Measurements from ENCODE around the gene FLOT1. TPM values are rescaled to one million over a fixed set of nuclear protein-coding genes. Genes with fewer than 3 reads are reported as not detected.

Gene FLOT1
- total and polyA plus RNA-seq, 2 of the 13 experiments (the other 11 are each of a cell fraction or from before 2014, with no cell fraction given) = 82.3 to 130 TPM

DNA sequence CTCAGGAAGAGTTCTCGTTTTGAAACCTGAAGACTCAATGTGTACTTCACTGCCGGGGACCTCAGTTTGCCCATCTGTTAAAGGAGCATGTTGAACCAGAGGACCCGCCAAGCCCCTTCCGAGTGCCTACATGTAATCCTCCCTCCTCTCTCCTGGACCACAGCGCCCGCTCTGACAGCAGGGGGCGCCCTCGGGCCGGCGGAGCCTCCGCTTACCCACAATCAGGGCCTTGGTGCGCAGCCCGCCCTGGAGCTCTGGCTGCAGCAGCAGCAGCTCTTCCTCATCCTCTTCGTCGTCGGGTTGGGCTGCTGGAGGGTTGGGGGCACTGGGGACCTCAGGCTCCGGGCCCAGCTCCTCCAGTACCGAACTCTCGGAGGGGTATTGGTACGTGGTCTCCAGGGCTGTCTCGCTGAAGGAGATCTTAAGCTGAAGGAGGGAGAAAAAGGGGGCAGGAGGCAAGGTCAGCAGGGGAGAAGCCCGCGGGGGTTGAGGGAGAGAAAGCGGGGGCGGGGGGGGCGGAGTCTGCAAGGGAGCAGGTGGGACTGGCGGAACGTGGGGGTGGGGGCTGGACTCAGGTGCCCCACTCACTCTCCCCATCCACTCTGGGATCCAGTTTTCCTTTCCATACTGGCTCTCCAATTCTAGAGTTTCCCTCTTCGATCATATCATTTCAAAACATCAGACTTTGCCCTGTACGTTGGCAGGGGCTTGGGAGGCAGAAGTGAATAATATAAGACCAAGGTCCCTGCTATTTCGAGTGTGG is 63.3 kb downstream of the FLOT1 start (continued):
- no peak for TF ChIP-seq ZNF337 (CRISPR knock-in tag; IDR thresholded peaks at IDR 0.05; ENCODE audit: borderline replicate concordance, low read depth)
- no peak for TF ChIP-seq ZBTB4 (CRISPR knock-in tag; IDR thresholded peaks at IDR 0.05; ENCODE audit: borderline replicate concordance)
- peak; percentile 33; the same call in 1 of the 2 replicates for TF ChIP-seq CEBPG (CRISPR knock-in tag; IDR thresholded peaks at IDR 0.05)
- TF ChIP-seq POGK (CRISPR knock-in tag; conservative IDR thresholded peaks at IDR 0.05) = peak; percentile 28; the same call in 1 of the 2 replicates
- peak; percentile 77 for TF ChIP-seq HNRNPLL (IDR thresholded peaks at IDR 0.05; ENCODE audit: low read depth, low read length, poor library complexity, severe bottlenecking)
- no peak for TF ChIP-seq ZBTB1 (CRISPR knock-in tag; IDR thresholded peaks at IDR 0.05; ENCODE audit: borderline replicate concordance)
- TF ChIP-seq CCAR2 (optimal IDR thresholded peaks at IDR 0.05; ENCODE audit: low read depth, low read length) = no peak
- TF ChIP-seq GTF3A (CRISPR knock-in tag; conservative IDR thresholded peaks at IDR 0.05) = no peak
- TF ChIP-seq GMEB1 (CRISPR knock-in tag; IDR thresholded peaks at IDR 0.05; ENCODE audit: borderline replicate concordance) = peak; percentile 33; the same call in 1 of the 2 replicates
- no peak for TF ChIP-seq CHCHD3 (CRISPR knock-in tag; IDR thresholded peaks at IDR 0.05)
- no peak for TF ChIP-seq CERS6 (CRISPR knock-in tag; IDR thresholded peaks at IDR 0.05)
- TF ChIP-seq ZNF446 (CRISPR knock-in tag; IDR thresholded peaks at IDR 0.05) = no peak
- TF ChIP-seq CSRNP2 (CRISPR knock-in tag; conservative IDR thresholded peaks at IDR 0.05; ENCODE audit: low read depth) = no peak
- TF ChIP-seq SIN3B (IDR thresholded peaks at IDR 0.05; ENCODE audit: low read length) = peak; percentile 48; the same call in 1 of the 2 replicates
- no peak for TF ChIP-seq ZEB1 (IDR thresholded peaks at IDR 0.05; ENCODE audit: insufficient replicate concordance, low read depth)
- TF ChIP-seq, protein P1, sequence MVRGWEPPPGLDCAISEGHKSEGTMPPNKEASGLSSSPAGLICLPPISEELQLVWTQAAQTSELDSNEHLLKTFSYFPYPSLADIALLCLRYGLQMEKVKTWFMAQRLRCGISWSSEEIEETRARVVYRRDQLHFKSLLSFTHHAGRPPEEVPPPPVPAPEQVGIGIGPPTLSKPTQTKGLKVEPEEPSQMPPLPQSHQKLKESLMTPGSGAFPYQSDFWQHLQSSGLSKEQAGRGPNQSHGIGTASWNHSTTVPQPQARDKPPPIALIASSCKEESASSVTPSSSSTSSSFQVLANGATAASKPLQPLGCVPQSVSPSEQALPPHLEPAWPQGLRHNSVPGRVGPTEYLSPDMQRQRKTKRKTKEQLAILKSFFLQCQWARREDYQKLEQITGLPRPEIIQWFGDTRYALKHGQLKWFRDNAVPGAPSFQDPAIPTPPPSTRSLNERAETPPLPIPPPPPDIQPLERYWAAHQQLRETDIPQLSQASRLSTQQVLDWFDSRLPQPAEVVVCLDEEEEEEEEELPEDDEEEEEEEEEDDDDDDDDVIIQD (CRISPR knock-in tag; IDR thresholded peaks at IDR 0.05; ENCODE audit: low read depth) = 0 out of 2 replicates have a peak, but pooled peaks have one; percentile 43
- TF ChIP-seq ELF1 (CRISPR knock-in tag; IDR thresholded peaks at IDR 0.05) = peak; percentile 66
